Common myeloid progenitor, CD34-positive (primary cell): ENCODE measurements around the gene KNSTRN.
A peak's percentile ranks its signal among the peaks of the same experiment; 100 is the strongest.

Experiments
- CTCF ChIA-PET: fragments of 350-600 bp; sonication (Branson Sonifier 250); formaldehyde crosslinking; loops from one replicate; lab custom pipeline; 2021; ENCODE audit warnings: antibody characterized with exemption; lab: Charles Lee
- POLR2A ChIA-PET: fragments of 350-600 bp; sonication (Branson Sonifier 250); formaldehyde crosslinking; loops from one replicate; lab custom pipeline; 2021; ENCODE audit warnings: antibody characterized with exemption; lab: Charles Lee
- DNase-seq, 3 donors: peaks; one replicate each; pipeline versions ENCODE4 v3.0.0 to v3.0.0-alpha.2; 2013
- H3K27ac ChIP-seq, 2 experiments: 1 replicate in 1 of 2; 2 replicates in 1 of 2; pipeline ENCODE4 v1.7.0; 2013; ENCODE audit warnings: inconsistent platforms in 2 of 2, low read length in 2 of 2, mild to moderate bottlenecking in 2 of 2, low read depth in 1 of 2, moderate library complexity in 1 of 2; ENCODE audit not compliant: severe bottlenecking in 2 of 2, insufficient read depth in 1 of 2, poor library complexity in 1 of 2
- H3K27me3 ChIP-seq, 5 experiments: replicated peaks in 2 of 5; 1 replicate in 3 of 5; 2 replicates in 2 of 5; pipeline versions ENCODE4 v1.6.1 to v1.7.0; 2013; ENCODE audit warnings: low read length in 4 of 5, mild to moderate bottlenecking in 2 of 5, moderate library complexity in 2 of 5, inconsistent platforms in 1 of 5; ENCODE audit not compliant: insufficient read depth in 5 of 5, control insufficient read depth in 4 of 5
- H3K36me3 ChIP-seq, 4 experiments: 1 replicate in 2 of 4; 2 replicates in 2 of 4; pipeline versions ENCODE4 v1.6.1 to v1.7.0; 2013; ENCODE audit warnings: low read length in 3 of 4, control low read depth in 1 of 4, mild to moderate bottlenecking in 1 of 4; ENCODE audit not compliant: control insufficient read depth in 4 of 4, insufficient read depth in 4 of 4
- H3K4me1 ChIP-seq, 4 experiments: 1 replicate in 3 of 4; 2 replicates in 1 of 4; pipeline versions ENCODE4 v1.6.1 to v1.7.1; 2013; ENCODE audit warnings: low read length in 3 of 4, mild to moderate bottlenecking in 3 of 4, control low read depth in 1 of 4, inconsistent platforms in 1 of 4, moderate library complexity in 1 of 4; ENCODE audit not compliant: control insufficient read depth in 4 of 4, insufficient read depth in 4 of 4; ENCODE audit errors: control extremely low read depth in 1 of 4
- H3K4me3 ChIP-seq, 7 experiments: 1 replicate in 4 of 7; 2 replicates in 3 of 7; pipeline versions ENCODE4 v1.5.1 to v1.7.0; 2013; ENCODE audit warnings: mild to moderate bottlenecking in 7 of 7, low read length in 6 of 7, moderate library complexity in 6 of 7, inconsistent platforms in 2 of 7, low read depth in 2 of 7, control low read depth in 1 of 7; ENCODE audit not compliant: insufficient read depth in 4 of 7, control insufficient read depth in 1 of 7; ENCODE audit errors: extremely low read depth in 1 of 7
- H3K9me3 ChIP-seq, 5 experiments: 1 replicate in 4 of 5; 2 replicates in 1 of 5; pipeline versions ENCODE4 v1.6.1 to v1.7.1; 2013; ENCODE audit warnings: low read length in 4 of 5, mild to moderate bottlenecking in 2 of 5, inconsistent platforms in 1 of 5, low read depth in 1 of 5, moderate library complexity in 1 of 5; ENCODE audit not compliant: control insufficient read depth in 4 of 5, insufficient read depth in 2 of 5; ENCODE audit errors: control extremely low read depth in 1 of 5
- WGBS: methylation state at CpG from one replicate; pipeline ENCODE4 v1.1.5; 2013; ENCODE audit not compliant: insufficient coverage; 5-methylcytosine and 5-hydroxymethylcytosine counted together

The KNSTRN gene

GRCh38 chr15:40365624-40366456 is 16.7 kb upstream of the KNSTRN start:
- POLR2A ChIA-PET: interaction anchor here (0.9 kb wide), 1 partner anchor 10 kb away, joined by 3 read pairs; no protein-coding TSS in a partner anchor
- H3K27ac ChIP-seq: no peak overlapping the region
- CTCF ChIA-PET: interaction anchor here (0.8 to 7.7 kb wide), 16 partner anchors 10 to 83 kb away, joined by 3 to 112 read pairs (median 4); partner anchors contain the start of genes ANKRD63, CCDC9B, DISP2 and INAFM2
- peaks cover 0 to 4% (median 0%) of the 10 kb centered on the region in 4 experiments for H3K36me3 ChIP-seq
- H3K4me3 ChIP-seq: no peak overlapping the region
- DNase-seq: no peak
- no peaks in the 10 kb centered on the region for H3K27me3 ChIP-seq
- H3K9me3 ChIP-seq: no peaks in the 10 kb centered on the region
- 98% methylated on average over 10 of the region's 11 CpGs for WGBS
- H3K4me1 ChIP-seq: peaks cover 4 to 20% (median 16%) of the 10 kb centered on the region in 4 experiments

GRCh38 chr15:40366457-40367370 is 15.8 kb upstream of the KNSTRN start:
- H3K36me3 ChIP-seq: peaks cover 0 to 2% (median 0%) of the 10 kb centered on the region in 4 experiments
- ChIA-PET POLR2A (no interaction called here), CTCF (interaction anchor here (0.8 to 7.7 kb wide), 16 partner anchors 9 to 76 kb away, joined by 3 to 112 read pairs (median 6); partner anchors contain the start of genes CCDC9B, DISP2, INAFM2 and KNSTRN)
- WGBS: 97% methylated on average over 14 of the region's 14 CpGs
- H3K4me3 ChIP-seq: peak overlapping the region in 4 of 7 experiments; percentile 30 to 71 (median 68)
- H3K27ac ChIP-seq: no peak overlapping the region
- no peaks in the 10 kb centered on the region for H3K9me3 ChIP-seq
- peaks cover 4 to 20% (median 16%) of the 10 kb centered on the region in 4 experiments for H3K4me1 ChIP-seq
- no peaks in the 10 kb centered on the region for H3K27me3 ChIP-seq
- no peak for DNase-seq

- 80% methylated on average over 5 of the region's 5 CpGs for WGBS
- no peak overlapping the region for H3K27ac ChIP-seq
- H3K4me1 ChIP-seq: peaks cover 4 to 20% (median 16%) of the 10 kb centered on the region in 4 experiments
- no peaks in the 10 kb centered on the region for H3K36me3 ChIP-seq
- no peaks in the 10 kb centered on the region for H3K27me3 ChIP-seq
- ChIA-PET CTCF (interaction anchor here (1.0 to 7.7 kb wide), 18 partner anchors 8 to 77 kb away, joined by 3 to 112 read pairs (median 6); partner anchors contain the start of genes CCDC9B, DISP2, KNSTRN and PHGR1), POLR2A (no interaction called here)
- H3K9me3 ChIP-seq: no peaks in the 10 kb centered on the region
- peak overlapping the region; percentile 30 to 71 (median 46) for H3K4me3 ChIP-seq
- no peak for DNase-seq
Observed at GRCh38 chr15:40367371-40367685, 15.2 kb upstream of the KNSTRN start.

- POLR2A ChIA-PET: interaction anchor here (0.5 to 0.8 kb wide), 2 partner anchors 15 to 1844 kb away, joined by 3 to 5 read pairs; partner anchors contain the start of gene KNSTRN
- no peaks in the 10 kb centered on the region for H3K27me3 ChIP-seq
- CTCF ChIA-PET: interaction anchor here (0.7 to 7.7 kb wide), 27 partner anchors 8 to 101 kb away, joined by 3 to 112 read pairs (median 5); partner anchors contain the start of genes CCDC9B, DISP2, INAFM2 and KNSTRN
- WGBS: 12% methylated on average over 67 of the region's 91 CpGs
- H3K4me3 ChIP-seq: peak overlapping the region; percentile 30 to 71 (median 46)
- peaks cover 4 to 20% (median 18%) of the 10 kb centered on the region in 4 experiments for H3K4me1 ChIP-seq
- no peaks in the 10 kb centered on the region for H3K36me3 ChIP-seq
- DNase-seq: peak; percentile 93 to 98 (median 97)
- no peaks in the 10 kb centered on the region for H3K9me3 ChIP-seq
- H3K27ac ChIP-seq: no peak overlapping the region
Observed at GRCh38 chr15:40367686-40368611, 14.6 kb upstream of the KNSTRN start.

- ChIA-PET POLR2A (interaction anchor here (0.8 kb wide), 1 partner anchor 14 kb away, joined by 3 read pairs; the partner anchor contains the start of gene KNSTRN), CTCF (interaction anchor here (0.7 to 7.7 kb wide), 25 partner anchors 8 to 100 kb away, joined by 3 to 112 read pairs (median 6); partner anchors contain the start of genes CCDC9B, DISP2, INAFM2 and KNSTRN)
- Histone ChIP-seq H3K36me3 (no peaks in the 10 kb centered on the region), H3K27ac (no peak overlapping the region), H3K4me3 (no peak overlapping the region), H3K9me3 (no peaks in the 10 kb centered on the region), H3K4me1 (peaks cover 4 to 20% (median 19%) of the 10 kb centered on the region in 4 experiments), H3K27me3 (no peaks in the 10 kb centered on the region)
- DNase-seq: no peak
- WGBS: 97% methylated on average over 24 of the region's 24 CpGs
Observed at GRCh38 chr15:40368719-40369473, 13.6 kb upstream of the KNSTRN start.
